HepG2 (cell line): ENCODE results near the gene ASB5. TPM values are rescaled to one million over a fixed set of nuclear protein-coding genes. Genes with fewer than 3 reads are reported as not detected.

Experiments
- CBX5 ChIP-seq: sonication (generic); formaldehyde crosslinking; IDR thresholded peaks from 2 replicates; pipeline ENCODE4 v1.4.0; 2020; ENCODE audit warnings: missing genetic modification reagents, borderline replicate concordance
- E2F2 ChIP-seq: sonication (generic); formaldehyde crosslinking; IDR thresholded peaks from 2 replicates; pipeline ENCODE4 v1.4.0; 2020; ENCODE audit warnings: missing genetic modification reagents, borderline replicate concordance
- ERF ChIP-seq: IDR thresholded peaks from 2 replicates; pipeline ENCODE4 v1.6.1; 2018; ENCODE audit warnings: missing biosample characterization, missing genetic modification reagents
- FUBP1 ChIP-seq: sonication (generic); formaldehyde crosslinking; IDR thresholded peaks from 2 replicates; pipeline ENCODE4 v1.5.1; 2020; ENCODE audit warnings: missing genetic modification reagents, mild to moderate bottlenecking, borderline replicate concordance
- GATAD2A ChIP-seq: IDR thresholded peaks from 2 replicates; pipeline ENCODE4 v1.6.1; 2016
- GMEB1 ChIP-seq: sonication (generic); formaldehyde crosslinking; IDR thresholded peaks from 2 replicates; pipeline ENCODE4 v1.5.1; 2020; ENCODE audit warnings: missing genetic modification reagents, mild to moderate bottlenecking, borderline replicate concordance
- GMEB2 ChIP-seq: IDR thresholded peaks from 2 replicates; pipeline ENCODE4 v1.6.1; 2016; ENCODE audit warnings: missing biosample characterization, missing genetic modification reagents, low read depth
- KDM2A ChIP-seq: sonication (generic); formaldehyde crosslinking; IDR thresholded peaks from 2 replicates; pipeline ENCODE4 v1.4.0; 2020; ENCODE audit warnings: low read depth, missing genetic modification reagents, borderline replicate concordance
- KDM5A ChIP-seq: fragments of 200-600 bp; sonication (generic); IDR thresholded peaks from 2 replicates; pipeline ENCODE4 v1.7.0; 2018; ENCODE audit warnings: antibody characterized with exemption, mild to moderate bottlenecking, low read length, borderline replicate concordance
- MAZ ChIP-seq, 2 experiments: sonication (generic) in 1 of 2; formaldehyde crosslinking in 1 of 2; IDR thresholded peaks; 2 replicates each; pipeline versions ENCODE4 v1.5.0 to v1.6.1; 2012 to 2020; ENCODE audit warnings: low read depth in 2 of 2, mild to moderate bottlenecking in 2 of 2, borderline replicate concordance in 1 of 2, improper control_type of control experiment in 1 of 2, low read length in 1 of 2, missing genetic modification reagents in 1 of 2, moderate library complexity in 1 of 2
- PRDM4 ChIP-seq: sonication (generic); formaldehyde crosslinking; IDR thresholded peaks from 2 replicates; pipeline ENCODE4 v1.9.0; 2021; ENCODE audit warnings: missing genetic modification reagents, borderline replicate concordance
- TEAD3 ChIP-seq: optimal IDR thresholded peaks from 2 replicates; pipeline ENCODE3; 2016; ENCODE audit warnings: borderline replicate concordance
- ZFAT ChIP-seq: sonication (generic); formaldehyde crosslinking; conservative IDR thresholded peaks from 2 replicates; pipeline ENCODE4 v1.8.1; 2023; ENCODE audit warnings: missing genetic modification reagents, inconsistent platforms
- ZMYM3 ChIP-seq: sonication (generic); formaldehyde crosslinking; IDR thresholded peaks from 2 replicates; pipeline ENCODE4 v1.5.1; 2020; ENCODE audit warnings: mild to moderate bottlenecking, missing genetic modification reagents
- ZNF644 ChIP-seq: IDR thresholded peaks from 2 replicates; pipeline ENCODE4 v1.6.1; 2016; ENCODE audit warnings: low read depth
- ZNF670 ChIP-seq: sonication (generic); formaldehyde crosslinking; IDR thresholded peaks from 2 replicates; pipeline ENCODE4 v1.8.0; 2022; ENCODE audit warnings: mild to moderate bottlenecking, missing genetic modification reagents, borderline replicate concordance
- ZNF768 ChIP-seq: sonication (generic); formaldehyde crosslinking; IDR thresholded peaks from 2 replicates; pipeline ENCODE4 v1.4.0; 2020; ENCODE audit warnings: missing genetic modification reagents
- ZNF790 ChIP-seq: sonication (generic); formaldehyde crosslinking; IDR thresholded peaks from 2 replicates; pipeline ENCODE4 v1.8.0; 2022; ENCODE audit warnings: missing genetic modification reagents, mild to moderate bottlenecking, borderline replicate concordance
- ZNF816 ChIP-seq: sonication (generic); formaldehyde crosslinking; IDR thresholded peaks from 2 replicates; pipeline ENCODE4 v1.8.0; 2022; ENCODE audit warnings: missing genetic modification reagents, mild to moderate bottlenecking, borderline replicate concordance
- polyA plus RNA-seq, 8 experiments: library from polyadenylated mRNA; depleted of rRNA in 3 of 8; stranded (reverse) in 7 of 8; unstranded in 1 of 8; fragments of >200 nt; fragmentation: Illumina TruSeq in 4 of 8; extraction: Trizol in 4 of 8; gene quantifications; 2 replicates each; pipeline versions ENCODE4 v1.2.1 to v1.2.3, GENCODE V29; 2011 to 2016; ENCODE audit warnings: low read depth in 4 of 8, missing spikeins in 1 of 8, mixed read lengths in 1 of 8; ENCODE audit not compliant: insufficient read depth in 1 of 8
- total RNA-seq, 5 experiments: library from RNA; depleted of rRNA; stranded (reverse); fragments of >200 nt; fragmentation: Illumina TruSeq; extraction: Trizol; gene quantifications; 2 replicates each; pipeline ENCODE4 v1.2.3, GENCODE V29; 2016; ENCODE audit warnings: low read depth in 1 of 5

The ASB5 gene
- total and polyA plus RNA-seq, 2 of the 13 experiments (the other 11 are each of a cell fraction or from before 2014, with no cell fraction given) = not detected

- TF ChIP-seq ZNF816 (no peak), ZNF644 (CRISPR knock-in tag) (no peak), GATAD2A (CRISPR knock-in tag) (peak; percentile 22; the same call in 1 of the 2 replicates), ERF (CRISPR knock-in tag) (no peak), E2F2 (no peak), ZFAT (peak; percentile 69; the same call in 1 of the 2 replicates), KDM5A (no peak), FUBP1 (CRISPR knock-in tag) (no peak), ZNF768 (CRISPR knock-in tag) (peak; percentile 24; the same call in 1 of the 2 replicates), GMEB1 (CRISPR knock-in tag) (peak; percentile 47; the same call in 1 of the 2 replicates), KDM2A (CRISPR knock-in tag) (peak; percentile 57; the same call in 1 of the 2 replicates), GMEB2 (CRISPR knock-in tag) (no peak), CBX5 (CRISPR knock-in tag) (peak; percentile 41; the same call in 1 of the 2 replicates), ZNF790 (CRISPR knock-in tag) (no peak), TEAD3 (CRISPR knock-in tag) (peak; percentile 12), ZMYM3 (CRISPR knock-in tag) (no peak), PRDM4 (no peak), ZNF670 (CRISPR knock-in tag) (no peak), MAZ (IDR thresholded peaks at IDR 0.05; ENCODE audit: borderline replicate concordance, low read depth, low read length) (no peak), MAZ (CRISPR knock-in tag; IDR thresholded peaks at IDR 0.05; ENCODE audit: low read depth) (peak; percentile 39; the same call in 1 of the 2 replicates)
Measured at GRCh38 chr4:176195184-176195978, 73.6 kb downstream of the ASB5 start, which contains the start of gene SPATA4 (continued).
